Activated CD4-positive, alpha-beta T cell treated with anti-CD3 and anti-CD28 coated beads for 36 hours (primary cell): ENCODE results near the gene JADE3. TPM values are rescaled to one million over a fixed set of nuclear protein-coding genes. Genes with fewer than 3 reads are reported as not detected.

Experiments used
- ATAC-seq: fragments of 200-7000 bp; cut with Tn5 transposase; one replicate; pipeline ENCODE4 v1.10.0; 2021; ENCODE audit warnings: mild to moderate bottlenecking, moderate library complexity
- CTCF ChIA-PET: fragments of 350-600 bp; sonication (Branson Sonifier 250); formaldehyde crosslinking; loops from one replicate; lab custom pipeline; 2021; ENCODE audit warnings: antibody characterized with exemption; lab: Charles Lee
- POLR2A ChIA-PET: fragments of 350-600 bp; sonication (Branson Sonifier 250); formaldehyde crosslinking; loops from one replicate; lab custom pipeline; 2021; ENCODE audit warnings: antibody characterized with exemption, inconsistent platforms; lab: Charles Lee
- DNase-seq: peaks from one replicate; pipeline ENCODE4 v3.0.0-alpha.2; 2020
- H3K27ac Mint-ChIP-seq: one replicate; pipeline ENCODE4 v1.8.0; 2021; ENCODE audit warnings: mixed read lengths
- H3K27me3 Mint-ChIP-seq: one replicate; pipeline ENCODE4 v1.8.0; 2021; ENCODE audit warnings: mixed read lengths
- H3K36me3 Mint-ChIP-seq: one replicate; pipeline ENCODE4 v1.8.0; 2021; ENCODE audit warnings: low read depth, mixed read lengths
- H3K4me1 Mint-ChIP-seq: one replicate; pipeline ENCODE4 v1.8.0; 2021; ENCODE audit warnings: mixed read lengths
- H3K4me3 Mint-ChIP-seq: one replicate; pipeline ENCODE4 v1.8.0; 2021; ENCODE audit warnings: mild to moderate bottlenecking, moderate library complexity, mixed read lengths
- H3K9me3 Mint-ChIP-seq: one replicate; pipeline ENCODE4 v1.8.0; 2021; ENCODE audit warnings: low read depth, mixed read lengths
- intact Hi-C, 2 experiments: fragments of 100-400 bp; cut with DNase I in 1 of 2; cut with micrococcal nuclease in 1 of 2; formaldehyde crosslinking; loops; one replicate each; pipeline versions ENCODE4 v1.14.2 to v1.15.1; 2022 to 2024; cut with DNase I, micrococcal nuclease
- total RNA-seq, 2 experiments: library from RNA; stranded (reverse); gene quantifications; one replicate each; pipeline ENCODE4 v1.2.3, GENCODE V29; 2021

JADE3 gene
- total RNA-seq, 2 experiments from 2014 or later, result 1.5 to 2.7 TPM

DNA sequence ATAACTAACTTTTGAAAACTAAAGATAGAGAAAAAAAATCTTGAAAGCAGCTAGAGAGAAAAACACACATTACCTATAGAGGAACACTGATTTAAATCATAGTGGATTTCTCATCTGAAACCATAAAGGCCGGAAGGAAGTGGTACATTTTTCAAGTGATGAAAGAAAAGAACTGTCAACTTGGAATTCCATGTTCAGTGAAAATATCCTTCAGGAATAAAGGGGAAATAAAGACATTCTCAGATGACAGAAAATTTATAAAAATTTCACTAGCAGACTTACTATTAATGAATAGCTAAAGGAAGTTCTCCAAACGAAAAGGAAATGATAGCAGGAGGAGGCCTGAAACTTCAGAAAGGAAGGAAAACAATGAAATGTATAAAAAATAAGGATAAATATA, 7.6 kb upstream of the JADE3 start:
- Mint-ChIP-seq H3K4me3 (no peak overlapping the region), H3K27me3 (peaks cover 3% of the 10 kb centered on the region), H3K4me1 (peaks cover 2% of the 10 kb centered on the region), H3K27ac (no peak overlapping the region), H3K36me3 (no peaks in the 10 kb centered on the region), H3K9me3 (no peaks in the 10 kb centered on the region)
- ChIA-PET POLR2A (no interaction called here), CTCF (interaction anchor here (1.1 to 1.7 kb wide), 2 partner anchors 24 to 73 kb away, joined by 3 to 5 read pairs; no protein-coding TSS in a partner anchor)
- DNase-seq (no peak), ATAC-seq (no peak)
- intact Hi-C loops, result loop anchor here (2.0 to 5.0 kb wide), 2 partner anchors 126 to 188 kb away; no protein-coding TSS in a partner anchor

DNA sequence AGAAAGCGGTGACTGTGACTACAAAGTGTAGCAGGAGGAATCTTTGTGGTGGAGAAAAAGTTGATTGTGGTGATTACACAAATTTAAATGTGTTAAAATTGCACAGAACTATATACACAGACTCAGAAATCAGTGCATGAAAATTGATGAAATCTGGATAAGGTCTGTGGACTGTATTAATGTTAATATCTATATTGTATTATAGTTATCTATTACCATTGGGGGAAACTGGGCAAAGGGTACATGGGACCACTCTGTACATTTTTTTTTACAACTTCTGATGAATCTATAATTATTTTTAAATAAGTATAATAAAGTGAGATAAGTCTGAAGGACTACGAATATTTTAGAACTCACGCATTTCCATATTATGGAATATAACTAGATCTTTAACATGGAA, 1.8 kb upstream of the JADE3 start:
- ATAC-seq (no peak), DNase-seq (no peak)
- CTCF ChIA-PET, result no interaction called here
- Mint-ChIP-seq H3K27ac (no peak overlapping the region), H3K4me3 (no peak overlapping the region), H3K4me1 (peaks cover 10% of the 10 kb centered on the region), H3K9me3 (no peaks in the 10 kb centered on the region), H3K27me3 (peaks cover 22% of the 10 kb centered on the region), H3K36me3 (no peaks in the 10 kb centered on the region)
- POLR2A ChIA-PET, result interaction anchor here (0.6 kb wide), 1 partner anchor 1290 kb away, joined by 3 read pairs; no protein-coding TSS in a partner anchor
- intact Hi-C loops, result loop anchor here (5.0 kb wide), 2 partner anchors 122 to 182 kb away; no protein-coding TSS in a partner anchor

DNA sequence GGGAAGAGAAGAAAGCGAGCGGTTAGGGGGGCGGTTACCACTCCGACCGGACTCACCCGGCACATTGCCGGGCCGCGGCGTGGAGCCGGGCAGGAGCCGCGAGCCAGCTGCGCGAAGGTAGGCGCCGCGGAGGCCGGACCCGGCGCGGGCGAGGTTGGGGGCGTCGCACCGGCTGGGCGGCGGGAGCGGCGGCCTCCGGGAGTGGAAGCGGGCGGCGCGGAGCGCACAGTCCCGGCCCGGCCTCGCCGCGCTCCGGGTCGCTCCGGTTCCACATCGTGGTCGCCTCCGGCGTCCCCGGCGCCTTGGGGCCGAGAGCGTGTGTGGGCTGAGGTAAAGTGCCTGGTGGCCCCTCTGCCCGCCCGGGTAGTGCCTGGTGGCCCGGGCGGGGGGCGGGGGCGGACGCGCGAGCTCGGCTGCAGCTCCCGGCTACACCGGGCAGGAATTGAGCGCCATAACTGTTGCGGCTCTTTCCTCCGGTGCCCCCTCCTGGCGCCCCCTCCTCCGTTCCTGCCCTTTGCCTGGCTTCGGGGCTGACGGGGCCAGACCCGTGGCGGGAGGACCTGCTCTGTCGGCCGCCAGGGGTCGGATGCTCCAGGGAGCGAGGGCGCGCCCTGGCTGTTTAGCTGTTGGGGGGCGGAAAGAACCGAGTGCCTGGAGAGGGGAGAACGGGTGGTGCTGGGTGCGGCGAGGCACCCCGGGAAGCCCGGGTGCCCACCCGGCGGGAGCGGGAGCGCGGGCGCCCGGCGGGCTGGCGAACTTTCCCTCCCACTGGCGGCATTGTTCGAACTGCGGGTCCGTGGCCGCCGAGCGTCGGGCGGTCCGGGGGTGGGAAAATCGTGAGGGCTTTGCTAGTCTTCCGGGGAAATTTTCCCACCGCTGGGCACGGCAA, 626 bp downstream of the JADE3 start:
- ChIA-PET CTCF (interaction anchor here (0.5 to 1.1 kb wide), 6 partner anchors 9 to 1775 kb away, joined by 3 to 5 read pairs (median 3); no protein-coding TSS in a partner anchor), POLR2A (interaction anchor here (0.7 kb wide), 1 partner anchor 27 kb away, joined by 3 read pairs; no protein-coding TSS in a partner anchor)
- peak; percentile 66 for ATAC-seq
- H3K27ac Mint-ChIP-seq, result no peak overlapping the region
- H3K4me3 Mint-ChIP-seq, result peak overlapping the region; percentile 71
- H3K9me3 Mint-ChIP-seq, result no peaks in the 10 kb centered on the region
- H3K27me3 Mint-ChIP-seq, result peaks cover 36% of the 10 kb centered on the region
- DNase-seq, result peak; percentile 52
- no peaks in the 10 kb centered on the region for H3K36me3 Mint-ChIP-seq
- peaks cover 10% of the 10 kb centered on the region for H3K4me1 Mint-ChIP-seq
- intact Hi-C loops, result loop anchor here (2.0 to 5.0 kb wide), 4 partner anchors 66 to 179 kb away; no protein-coding TSS in a partner anchor

DNA sequence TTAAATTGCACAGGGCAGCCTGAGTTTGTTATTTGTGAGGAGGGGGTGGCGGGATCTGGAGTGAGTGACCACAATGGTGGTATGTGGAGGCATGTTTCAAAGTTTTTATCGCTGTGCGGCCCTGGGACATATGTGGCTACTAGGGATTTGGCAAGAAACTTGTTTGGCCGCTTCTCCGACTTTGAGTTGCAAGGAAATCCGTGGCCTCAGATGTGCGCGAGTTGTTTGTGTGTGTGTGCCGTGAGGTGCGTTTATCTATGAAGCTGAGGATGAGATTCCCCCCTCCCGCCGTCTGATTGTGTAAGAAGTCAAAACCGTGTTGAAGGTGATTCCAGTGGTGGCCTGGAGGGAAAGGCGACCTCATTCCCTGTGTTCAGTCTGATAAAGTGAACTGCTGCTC, 1.4 kb downstream of the JADE3 start:
- H3K27ac Mint-ChIP-seq, result peak overlapping the region; percentile 37
- peak overlapping the region; percentile 71 for H3K4me3 Mint-ChIP-seq
- intact Hi-C loops, result loop anchor here (2.0 to 5.0 kb wide), 4 partner anchors 65 to 179 kb away; no protein-coding TSS in a partner anchor
- DNase-seq (peak; percentile 7), ATAC-seq (no peak)
- peaks cover 10% of the 10 kb centered on the region for H3K4me1 Mint-ChIP-seq
- POLR2A ChIA-PET, result no interaction called here
- peaks cover 38% of the 10 kb centered on the region for H3K27me3 Mint-ChIP-seq
- CTCF ChIA-PET, result interaction anchor here (0.5 to 1.0 kb wide), 4 partner anchors 26 to 1776 kb away, joined by 3 to 5 read pairs (median 3); no protein-coding TSS in a partner anchor
- H3K36me3 Mint-ChIP-seq, result no peaks in the 10 kb centered on the region
- no peaks in the 10 kb centered on the region for H3K9me3 Mint-ChIP-seq

DNA sequence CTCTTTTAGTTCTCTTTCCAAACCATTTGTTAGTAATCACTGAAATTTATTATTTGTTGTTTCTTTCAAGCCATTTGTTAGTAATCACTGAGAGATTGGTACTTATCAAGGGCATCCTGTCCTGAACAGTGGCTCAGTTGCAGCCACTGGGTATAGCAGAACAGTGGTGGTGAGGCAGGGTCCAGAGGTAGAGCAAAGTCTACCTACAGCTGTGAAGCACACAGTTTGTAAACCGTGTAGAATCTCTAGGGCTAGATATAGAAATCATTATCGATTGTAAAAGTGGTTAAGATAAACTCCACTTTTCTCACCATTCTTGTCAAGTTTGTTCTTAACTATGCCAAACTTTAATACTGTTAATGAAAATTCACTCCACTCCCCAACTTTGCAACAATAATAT, 4.1 kb downstream of the JADE3 start:
- peaks cover 43% of the 10 kb centered on the region for H3K27me3 Mint-ChIP-seq
- H3K36me3 Mint-ChIP-seq, result peaks cover 2% of the 10 kb centered on the region
- H3K27ac Mint-ChIP-seq, result no peak overlapping the region
- intact Hi-C loops, result no loop called here
- ChIA-PET POLR2A (no interaction called here), CTCF (no interaction called here)
- H3K9me3 Mint-ChIP-seq, result peaks cover 4% of the 10 kb centered on the region
- DNase-seq (no peak), ATAC-seq (no peak)
- H3K4me3 Mint-ChIP-seq, result no peak overlapping the region
- H3K4me1 Mint-ChIP-seq, result peaks cover 10% of the 10 kb centered on the region

DNA sequence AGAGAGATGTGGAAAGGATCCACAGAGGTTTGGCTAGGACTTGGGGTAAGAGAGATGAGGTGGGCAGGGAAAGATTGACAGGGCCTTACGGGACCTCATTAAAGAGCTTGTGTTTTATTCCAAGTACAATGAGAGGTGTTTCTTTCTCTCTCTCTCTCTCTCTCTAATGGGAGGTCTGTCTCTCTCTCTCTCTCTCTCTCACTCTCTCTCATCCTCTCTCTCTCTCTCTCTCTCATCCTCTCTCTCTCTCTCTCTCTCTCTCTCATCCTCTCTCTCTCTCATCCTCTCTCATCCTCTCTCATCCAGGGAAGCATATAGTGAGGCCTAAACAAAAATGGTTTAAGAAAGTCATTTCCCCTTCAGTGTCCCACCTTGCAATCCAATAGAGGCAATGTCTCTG, 5.4 kb downstream of the JADE3 start:
- H3K4me1 Mint-ChIP-seq, result peaks cover 10% of the 10 kb centered on the region
- ChIA-PET POLR2A (no interaction called here), CTCF (interaction anchor here (1.1 kb wide), 1 partner anchor 11 kb away, joined by 4 read pairs; no protein-coding TSS in a partner anchor)
- DNase-seq, result no peak
- no peak overlapping the region for H3K27ac Mint-ChIP-seq
- intact Hi-C loops, result no loop called here
- no peak for ATAC-seq
- H3K27me3 Mint-ChIP-seq, result peaks cover 43% of the 10 kb centered on the region
- peaks cover 2% of the 10 kb centered on the region for H3K36me3 Mint-ChIP-seq
- peaks cover 4% of the 10 kb centered on the region for H3K9me3 Mint-ChIP-seq
- no peak overlapping the region for H3K4me3 Mint-ChIP-seq

DNA sequence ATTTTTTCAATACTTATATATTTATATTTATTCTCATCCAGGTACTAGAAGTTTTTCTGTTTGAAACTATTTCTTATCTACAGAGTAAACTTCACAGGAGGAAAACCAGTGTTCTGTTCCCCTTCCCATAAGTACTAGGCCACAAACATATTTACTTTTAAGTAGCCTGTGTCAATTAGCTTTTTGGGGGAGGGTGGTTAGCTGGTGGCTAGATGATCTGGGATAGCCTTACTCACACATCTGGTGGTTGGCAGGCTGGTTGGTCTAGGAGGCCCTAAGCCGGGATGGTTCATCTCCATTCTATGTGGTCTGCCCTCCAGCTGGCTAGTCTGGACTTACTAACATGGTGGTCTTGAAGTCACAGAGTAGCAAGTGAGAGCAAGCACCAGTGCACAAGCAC, 6.2 kb downstream of the JADE3 start:
- H3K4me3 Mint-ChIP-seq, result no peak overlapping the region
- ATAC-seq, result no peak
- peaks cover 42% of the 10 kb centered on the region for H3K27me3 Mint-ChIP-seq
- H3K4me1 Mint-ChIP-seq, result peaks cover 9% of the 10 kb centered on the region
- peaks cover 2% of the 10 kb centered on the region for H3K36me3 Mint-ChIP-seq
- no peak overlapping the region for H3K27ac Mint-ChIP-seq
- peaks cover 4% of the 10 kb centered on the region for H3K9me3 Mint-ChIP-seq
- DNase-seq, result no peak
- intact Hi-C loops, result no loop called here
- ChIA-PET CTCF (interaction anchor here (0.6 to 1.1 kb wide), 2 partner anchors 9 to 11 kb away, joined by 3 to 4 read pairs; no protein-coding TSS in a partner anchor), POLR2A (no interaction called here)

DNA sequence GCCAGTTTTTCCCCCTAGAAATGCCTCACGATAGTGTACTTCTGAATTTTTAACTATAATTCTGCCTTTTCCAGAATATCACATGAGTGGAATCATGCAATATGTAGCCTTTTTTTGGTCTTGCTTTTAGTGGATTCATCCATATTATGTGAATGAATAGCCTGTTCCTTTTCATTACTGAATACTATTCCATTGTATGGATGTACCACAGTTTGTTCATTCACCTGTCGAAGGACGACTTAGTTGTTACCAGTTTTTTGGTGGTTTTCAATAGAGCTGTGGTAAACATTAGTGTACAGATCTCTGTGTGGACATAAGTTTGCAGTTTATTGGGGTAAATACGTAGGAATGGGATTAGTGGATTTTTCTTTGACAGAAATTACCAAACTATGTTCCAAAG, 8.0 kb downstream of the JADE3 start:
- DNase-seq (no peak), ATAC-seq (no peak)
- ChIA-PET CTCF (no interaction called here), POLR2A (no interaction called here)
- H3K27me3 Mint-ChIP-seq, result peaks cover 27% of the 10 kb centered on the region
- no peaks in the 10 kb centered on the region for H3K4me1 Mint-ChIP-seq
- H3K4me3 Mint-ChIP-seq, result no peak overlapping the region
- H3K9me3 Mint-ChIP-seq, result peaks cover 4% of the 10 kb centered on the region
- intact Hi-C loops, result no loop called here
- no peak overlapping the region for H3K27ac Mint-ChIP-seq
- peaks cover 2% of the 10 kb centered on the region for H3K36me3 Mint-ChIP-seq

DNA sequence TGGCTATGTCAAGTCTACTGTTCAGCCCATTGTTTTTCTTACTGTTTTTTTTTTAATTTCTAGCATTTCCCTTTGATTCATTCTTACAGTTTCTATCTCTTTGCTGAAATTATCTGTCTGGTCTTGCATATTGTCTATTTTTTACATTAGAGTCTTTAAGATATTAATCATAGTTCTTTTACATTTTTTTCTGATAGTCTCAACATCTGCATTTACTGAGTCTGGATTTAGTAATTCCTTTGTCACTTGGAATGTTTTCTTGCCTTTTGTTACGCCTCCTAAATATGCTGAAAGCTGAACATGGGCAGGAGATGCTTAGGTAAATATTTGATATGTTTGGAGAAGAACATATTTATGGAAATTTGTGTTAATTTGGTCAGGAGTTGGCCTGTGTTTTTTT, 10.4 kb downstream of the JADE3 start:
- peaks cover 4% of the 10 kb centered on the region for H3K9me3 Mint-ChIP-seq
- CTCF ChIA-PET, result no interaction called here
- H3K36me3 Mint-ChIP-seq, result peaks cover 2% of the 10 kb centered on the region
- H3K27me3 Mint-ChIP-seq, result peaks cover 13% of the 10 kb centered on the region
- intact Hi-C loops, result no loop called here
- ATAC-seq (no peak), DNase-seq (no peak)
- POLR2A ChIA-PET, result no interaction called here
- no peaks in the 10 kb centered on the region for H3K4me1 Mint-ChIP-seq
- no peak overlapping the region for H3K27ac Mint-ChIP-seq
- H3K4me3 Mint-ChIP-seq, result no peak overlapping the region

DNA sequence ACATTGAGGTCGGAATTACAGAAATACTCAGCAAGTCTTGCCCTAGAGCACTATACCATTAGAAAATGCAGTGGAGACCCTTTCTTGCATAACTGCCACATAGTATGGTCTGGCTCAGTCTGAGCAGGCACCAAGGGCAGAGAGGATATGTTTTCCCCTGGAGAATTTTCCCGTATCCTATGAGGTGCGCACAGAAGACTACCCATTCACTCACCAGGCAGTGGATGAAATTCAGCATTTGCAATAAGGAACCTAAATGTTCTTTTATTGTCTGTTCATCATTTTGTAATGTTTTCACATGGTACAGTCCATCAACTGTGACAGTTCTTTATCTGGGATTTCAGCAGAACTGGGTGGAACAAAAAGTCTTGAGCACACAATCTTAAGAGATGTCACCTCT, 15.5 kb downstream of the JADE3 start:
- CTCF ChIA-PET, result no interaction called here

DNA sequence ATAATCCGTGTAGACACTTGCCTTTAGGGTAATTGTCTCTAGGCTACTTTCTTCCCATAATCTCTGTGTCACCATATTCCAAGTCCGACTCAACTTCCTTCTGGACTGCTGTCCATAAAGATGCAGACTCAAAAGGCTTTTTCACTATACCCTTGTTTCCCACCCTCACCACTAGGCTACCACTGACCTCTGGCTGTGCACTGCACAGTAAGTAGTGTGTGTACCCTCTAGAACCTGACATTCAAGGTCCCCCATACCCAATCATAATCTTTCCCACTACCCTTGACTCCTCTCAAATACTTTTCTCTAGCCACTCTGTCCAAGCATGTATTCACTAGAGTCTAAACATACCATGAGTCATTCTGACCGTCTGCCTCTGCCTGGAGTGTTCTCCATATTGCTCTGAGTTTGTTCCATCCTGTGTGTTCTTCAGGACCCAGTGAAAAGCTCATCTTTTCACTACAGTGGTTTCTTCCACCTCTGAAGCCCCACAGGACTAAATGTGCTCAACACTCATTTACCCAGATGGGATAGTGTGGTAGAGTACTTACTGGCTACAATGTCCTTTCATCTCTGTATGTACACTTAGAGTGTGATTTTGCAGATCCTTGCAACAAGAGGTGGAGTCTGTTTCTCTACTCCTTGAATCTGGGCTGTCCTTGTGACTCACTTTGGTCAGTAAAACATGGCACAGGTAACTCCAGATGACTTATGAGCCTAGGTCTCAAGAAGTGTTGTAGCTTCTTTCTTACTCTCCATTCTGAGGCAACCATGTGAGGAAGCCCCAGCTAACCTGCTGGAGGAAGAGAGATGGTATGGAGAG, 17.4 kb downstream of the JADE3 start:
- intact Hi-C loops, result no loop called here
- Mint-ChIP-seq H3K4me1 (peaks cover 3% of the 10 kb centered on the region), H3K9me3 (no peaks in the 10 kb centered on the region), H3K4me3 (no peak overlapping the region), H3K27me3 (peaks cover 6% of the 10 kb centered on the region), H3K27ac (peak overlapping the region; percentile 0), H3K36me3 (no peaks in the 10 kb centered on the region)
- ChIA-PET POLR2A (no interaction called here), CTCF (interaction anchor here (0.6 to 1.5 kb wide), 2 partner anchors 12 to 314 kb away, joined by 3 to 4 read pairs; no protein-coding TSS in a partner anchor)
- no peak for ATAC-seq
- no peak for DNase-seq

More for the DNA sequence above, 15.5 kb downstream of the JADE3 start:
- Mint-ChIP-seq H3K27ac (no peak overlapping the region), H3K4me1 (peaks cover 3% of the 10 kb centered on the region), H3K9me3 (no peaks in the 10 kb centered on the region), H3K4me3 (no peak overlapping the region), H3K27me3 (peaks cover 6% of the 10 kb centered on the region), H3K36me3 (no peaks in the 10 kb centered on the region)
- ATAC-seq (no peak), DNase-seq (no peak)
- intact Hi-C loops, result no loop called here
- POLR2A ChIA-PET, result no interaction called here
